Bronchial epithelial cell (primary cell): ENCODE data around the gene ANKS1B. TPM values are rescaled to one million over a fixed set of nuclear protein-coding genes. Genes with fewer than 3 reads are reported as not detected.

Experiments
- DNase-seq: peaks from one replicate; pipeline ENCODE4 v3.0.0-alpha.2; 2010; ENCODE audit warnings: low read depth
- FAIRE-seq: peaks from 2 replicates; lab custom pipeline; 2011; peaks lifted over from hg19 to GRCh38; lab: Jason Lieb, UNC
- H3K27me3 ChIP-seq: 2 replicates; pipeline ENCODE4 v1.5.1; 2011; ENCODE audit warnings: low read length; ENCODE audit not compliant: control insufficient read depth, insufficient read depth
- H3K36me3 ChIP-seq: 2 replicates; pipeline ENCODE4 v1.5.1; 2011; ENCODE audit warnings: low read length; ENCODE audit not compliant: control insufficient read depth, insufficient read depth
- H3K4me3 ChIP-seq: 2 replicates; pipeline ENCODE4 v1.5.1; 2011; ENCODE audit warnings: mild to moderate bottlenecking, low read depth, low read length, control low read depth
- total RNA-seq: library from RNA; depleted of rRNA; stranded (reverse); fragments of >200 nt; gene quantifications from 2 replicates; pipeline ENCODE4 v1.2.1, GENCODE V29; 2014
- TF ChIP-seq, protein P1 (sequence below): IDR thresholded peaks from 2 replicates; pipeline ENCODE4 v1.5.1; 2011; ENCODE audit warnings: mild to moderate bottlenecking, moderate library complexity, low read length, control low read depth, inconsistent platforms; ENCODE audit not compliant: insufficient read depth, severe bottlenecking

Gene ANKS1B
- total RNA-seq, 1 donor from 2014 or later: 0.26 TPM

DNA sequence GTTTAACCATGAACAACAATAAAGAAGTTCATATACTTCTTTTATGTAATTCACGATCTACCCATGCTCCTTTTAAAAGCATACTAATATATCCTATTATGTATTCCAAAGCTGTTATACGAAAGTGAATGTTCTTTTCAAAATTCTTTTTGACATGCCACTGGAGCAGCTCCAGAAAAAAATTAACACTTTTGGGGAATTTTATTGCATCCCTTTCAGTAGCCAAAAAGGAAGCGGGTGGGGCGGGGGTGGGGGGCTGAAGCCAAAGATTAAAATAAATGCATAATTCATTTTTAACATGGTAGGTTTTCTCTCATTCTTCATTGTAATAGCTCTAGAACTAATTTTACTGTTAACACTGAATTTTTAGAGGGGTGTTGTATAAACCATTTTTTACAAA is 123.0 kb downstream of the ANKS1B start:
- H3K36me3 ChIP-seq: no peaks in the 10 kb centered on the region
- H3K27me3 ChIP-seq: no peaks in the 10 kb centered on the region
- DNase-seq (no peak), FAIRE-seq (no peak)
- H3K4me3 ChIP-seq: no peak overlapping the region
- TF ChIP-seq, protein P1, sequence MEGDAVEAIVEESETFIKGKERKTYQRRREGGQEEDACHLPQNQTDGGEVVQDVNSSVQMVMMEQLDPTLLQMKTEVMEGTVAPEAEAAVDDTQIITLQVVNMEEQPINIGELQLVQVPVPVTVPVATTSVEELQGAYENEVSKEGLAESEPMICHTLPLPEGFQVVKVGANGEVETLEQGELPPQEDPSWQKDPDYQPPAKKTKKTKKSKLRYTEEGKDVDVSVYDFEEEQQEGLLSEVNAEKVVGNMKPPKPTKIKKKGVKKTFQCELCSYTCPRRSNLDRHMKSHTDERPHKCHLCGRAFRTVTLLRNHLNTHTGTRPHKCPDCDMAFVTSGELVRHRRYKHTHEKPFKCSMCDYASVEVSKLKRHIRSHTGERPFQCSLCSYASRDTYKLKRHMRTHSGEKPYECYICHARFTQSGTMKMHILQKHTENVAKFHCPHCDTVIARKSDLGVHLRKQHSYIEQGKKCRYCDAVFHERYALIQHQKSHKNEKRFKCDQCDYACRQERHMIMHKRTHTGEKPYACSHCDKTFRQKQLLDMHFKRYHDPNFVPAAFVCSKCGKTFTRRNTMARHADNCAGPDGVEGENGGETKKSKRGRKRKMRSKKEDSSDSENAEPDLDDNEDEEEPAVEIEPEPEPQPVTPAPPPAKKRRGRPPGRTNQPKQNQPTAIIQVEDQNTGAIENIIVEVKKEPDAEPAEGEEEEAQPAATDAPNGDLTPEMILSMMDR: no peak

GRCh38 chr12:99859126-99859525 is 125.6 kb downstream of the ANKS1B start:
- TF ChIP-seq, protein P1: no peak
- no peak for DNase-seq
- no peak for FAIRE-seq
- H3K36me3 ChIP-seq: no peaks in the 10 kb centered on the region
- H3K27me3 ChIP-seq: no peaks in the 10 kb centered on the region
- H3K4me3 ChIP-seq: no peak overlapping the region

DNA sequence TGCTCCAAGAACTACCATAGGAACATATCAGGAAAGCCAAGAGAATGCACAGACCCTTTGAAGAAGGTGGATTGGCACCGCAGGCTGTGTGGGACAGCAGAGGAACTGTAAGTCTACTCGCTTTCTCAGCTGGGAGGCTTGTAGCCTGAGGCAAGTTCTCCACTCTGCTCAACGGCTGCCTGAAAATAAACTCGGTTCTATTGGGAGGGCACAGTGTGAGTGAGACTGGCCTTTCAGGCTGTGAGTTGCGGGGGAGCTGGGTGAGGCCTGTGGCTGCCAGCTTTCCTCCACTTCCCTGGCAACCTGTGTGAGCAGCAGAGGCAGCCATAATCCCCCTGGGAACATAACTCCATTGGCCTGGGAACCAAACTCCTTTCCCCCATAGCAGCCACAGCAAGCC is 132.1 kb downstream of the ANKS1B start:
- TF ChIP-seq, protein P1: no peak
- Histone ChIP-seq H3K4me3 (no peak overlapping the region), H3K27me3 (no peaks in the 10 kb centered on the region), H3K36me3 (no peaks in the 10 kb centered on the region)
- FAIRE-seq (no peak), DNase-seq (no peak)

DNA sequence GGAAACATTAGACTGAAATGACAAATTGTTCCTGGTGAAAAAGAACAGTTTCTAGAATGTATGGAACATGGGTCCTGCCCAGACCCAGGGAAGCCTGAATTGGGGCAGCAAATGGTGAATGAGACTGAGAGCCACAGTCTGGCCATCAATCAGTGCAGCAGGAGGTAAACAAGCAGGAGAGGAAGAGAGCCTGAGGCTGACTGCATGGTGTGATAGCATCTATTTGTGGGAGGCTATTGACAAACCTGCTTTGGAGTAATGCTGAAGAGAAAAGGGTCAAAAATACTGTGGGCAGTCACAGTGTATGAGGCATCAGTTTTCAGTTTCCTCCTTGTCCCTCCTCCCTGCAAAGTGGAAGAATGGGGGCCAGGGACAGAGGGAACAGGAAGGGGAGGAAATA is 136.8 kb downstream of the ANKS1B start:
- DNase-seq: no peak
- Histone ChIP-seq H3K36me3 (no peaks in the 10 kb centered on the region), H3K27me3 (no peaks in the 10 kb centered on the region), H3K4me3 (no peak overlapping the region)
- no peak for FAIRE-seq
- TF ChIP-seq, protein P1: no peak

DNA sequence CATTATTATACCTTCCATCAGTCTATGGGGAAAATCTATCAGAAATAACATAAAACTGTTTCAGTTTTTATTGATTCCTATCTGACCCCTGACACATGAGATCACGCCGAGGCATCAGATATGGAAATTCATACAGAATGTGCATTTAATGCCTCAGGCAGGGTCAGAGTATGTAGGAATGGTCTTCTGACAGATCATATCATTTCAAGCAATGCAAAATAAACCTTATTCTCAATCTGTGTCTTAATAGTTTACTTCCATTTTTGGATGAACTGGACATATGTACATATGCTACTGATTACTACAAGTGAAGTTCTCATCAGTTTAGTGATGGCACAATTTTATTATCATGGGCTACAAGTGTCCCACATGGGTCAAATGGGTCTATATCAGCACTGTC is 150.0 kb downstream of the ANKS1B start:
- DNase-seq: no peak
- no peak overlapping the region for H3K4me3 ChIP-seq
- FAIRE-seq: no peak
- no peaks in the 10 kb centered on the region for H3K36me3 ChIP-seq
- H3K27me3 ChIP-seq: no peaks in the 10 kb centered on the region
- TF ChIP-seq, protein P1: no peak

DNA sequence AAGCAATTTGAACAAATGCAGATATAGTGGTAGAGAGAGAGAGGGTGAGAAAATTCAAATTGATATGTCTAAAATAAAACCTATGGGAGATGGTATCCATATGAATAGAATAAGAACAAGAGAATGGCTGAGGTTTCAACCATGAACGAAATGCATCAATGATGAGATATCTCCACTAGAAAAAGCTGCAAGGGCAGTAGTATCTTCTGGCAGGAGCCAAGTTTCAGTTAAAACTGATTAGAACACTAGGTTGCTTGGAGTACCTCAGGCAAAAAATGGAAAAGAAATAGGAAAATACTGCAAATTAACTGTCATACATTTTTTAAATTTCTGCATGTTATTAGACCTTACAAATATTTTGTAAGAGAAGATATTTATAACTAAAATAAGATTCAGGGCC is 151.3 kb downstream of the ANKS1B start:
- H3K27me3 ChIP-seq: no peaks in the 10 kb centered on the region
- no peak for FAIRE-seq
- H3K36me3 ChIP-seq: no peaks in the 10 kb centered on the region
- TF ChIP-seq, protein P1: no peak
- H3K4me3 ChIP-seq: no peak overlapping the region
- no peak for DNase-seq
